T-helper 1 cell treated with Interleukin-12 subunit alpha and Interleukin-12 subunit beta and Interleukin-4 antibody, amounts not matched to agents 30 ng/mL and 1 ng/mL, for 36 hours (primary cell): Measurements from ENCODE around the gene TMPRSS13. TPM values are rescaled to one million over a fixed set of nuclear protein-coding genes. Genes with fewer than 3 reads are reported as not detected.

Experiments used
- intact Hi-C: fragments of 100-400 bp; cut with micrococcal nuclease; formaldehyde crosslinking; loops from one replicate; pipeline ENCODE4 v1.15.1; 2024
- total RNA-seq: library from RNA; stranded (reverse); gene quantifications from 2 replicates; pipeline ENCODE4 v1.2.3, GENCODE V29; 2022

Gene TMPRSS13
- total RNA-seq, 1 donor from 2014 or later = 1.7 TPM

- intact Hi-C loops = no loop called here
Observed at GRCh38 chr11:117859488-117860112, 69.6 kb downstream of the TMPRSS13 start.

DNA sequence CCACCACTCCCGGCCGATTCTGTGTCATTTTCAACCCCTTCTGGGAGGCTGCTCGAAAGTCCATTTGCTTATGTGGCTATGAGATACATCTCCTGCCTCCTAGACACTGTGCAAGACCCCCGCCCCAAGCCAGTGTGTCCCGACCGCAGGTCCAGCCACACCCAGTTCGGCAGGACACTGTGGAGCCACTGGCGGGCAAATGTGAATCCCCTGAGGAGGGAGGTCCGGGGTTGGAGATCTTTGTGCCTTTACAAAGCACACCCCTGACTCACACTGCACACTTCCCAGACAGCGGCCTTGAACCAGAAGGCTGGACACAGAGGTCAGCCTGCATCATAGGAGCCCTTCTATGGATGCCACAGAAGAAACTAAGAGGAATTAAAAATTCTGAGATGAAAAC is 70.1 kb downstream of the TMPRSS13 start:
- intact Hi-C loops = no loop called here

DNA sequence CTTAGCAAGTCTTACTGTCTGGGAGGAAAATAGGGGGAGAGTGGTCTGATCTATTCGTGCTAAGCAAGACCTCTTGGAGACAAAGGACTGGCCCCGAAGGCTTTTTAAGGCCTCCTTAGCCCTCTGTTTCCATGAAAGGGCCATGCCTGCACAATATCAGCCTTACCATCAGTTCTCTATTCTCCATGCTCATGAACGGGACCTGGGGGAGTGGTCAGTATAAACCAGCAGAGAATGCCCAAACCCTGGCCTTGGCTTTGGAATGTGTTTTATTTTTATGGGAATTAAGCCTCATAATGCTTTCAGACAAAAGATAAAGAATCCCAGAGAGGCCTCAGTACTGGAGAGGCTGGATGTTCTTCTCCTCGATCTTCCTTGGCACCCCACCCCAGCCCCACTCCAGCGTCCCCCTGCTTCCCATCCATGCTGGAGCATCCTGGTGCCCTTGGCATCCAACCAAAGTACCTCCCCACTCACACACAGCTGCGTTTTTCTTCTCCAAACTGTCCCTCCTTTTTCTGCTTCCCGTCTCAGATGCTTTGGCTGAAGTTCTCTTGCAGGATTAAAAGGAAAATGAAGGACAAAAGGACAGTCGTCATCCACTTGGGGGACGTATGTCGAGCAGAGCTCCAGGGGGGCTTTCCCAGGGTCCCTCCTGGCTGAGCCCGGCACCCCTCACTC is 71.3 kb downstream of the TMPRSS13 start:
- intact Hi-C loops = no loop called here

DNA sequence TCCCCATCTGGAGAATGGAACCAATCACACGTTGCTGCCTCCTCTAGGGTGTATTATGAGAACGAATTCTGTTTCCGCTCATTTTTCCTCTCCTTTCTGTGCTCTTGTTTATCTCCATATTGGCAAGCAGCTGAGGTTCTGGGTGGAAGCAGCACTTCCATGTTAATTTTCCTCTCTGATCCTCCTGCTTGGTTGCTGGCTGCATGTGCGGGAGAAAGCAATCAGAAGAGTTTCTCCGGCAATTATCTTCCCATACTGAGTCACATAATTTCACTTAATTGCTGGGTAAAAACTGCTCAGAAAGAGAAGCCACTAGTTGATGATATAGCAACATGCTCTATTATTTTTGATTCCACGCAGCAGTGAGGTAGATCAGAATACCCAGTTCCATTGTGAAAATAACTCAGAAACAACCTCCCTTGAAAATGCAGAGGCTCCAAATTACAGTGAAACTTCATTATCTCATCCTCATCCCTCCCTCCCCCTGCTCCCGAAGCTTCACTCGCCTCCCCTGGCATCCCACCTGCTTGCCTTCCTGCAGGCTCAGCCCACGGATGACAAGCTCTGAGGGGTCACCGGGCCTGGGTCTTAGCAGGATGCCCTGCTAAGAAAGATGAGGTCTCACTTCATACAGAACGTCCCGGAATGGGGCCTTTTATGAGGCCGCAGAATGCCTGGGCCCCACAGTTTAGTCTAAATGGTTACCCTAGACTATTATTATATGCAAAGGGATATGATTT is 73.1 kb downstream of the TMPRSS13 start:
- intact Hi-C loops = no loop called here

DNA sequence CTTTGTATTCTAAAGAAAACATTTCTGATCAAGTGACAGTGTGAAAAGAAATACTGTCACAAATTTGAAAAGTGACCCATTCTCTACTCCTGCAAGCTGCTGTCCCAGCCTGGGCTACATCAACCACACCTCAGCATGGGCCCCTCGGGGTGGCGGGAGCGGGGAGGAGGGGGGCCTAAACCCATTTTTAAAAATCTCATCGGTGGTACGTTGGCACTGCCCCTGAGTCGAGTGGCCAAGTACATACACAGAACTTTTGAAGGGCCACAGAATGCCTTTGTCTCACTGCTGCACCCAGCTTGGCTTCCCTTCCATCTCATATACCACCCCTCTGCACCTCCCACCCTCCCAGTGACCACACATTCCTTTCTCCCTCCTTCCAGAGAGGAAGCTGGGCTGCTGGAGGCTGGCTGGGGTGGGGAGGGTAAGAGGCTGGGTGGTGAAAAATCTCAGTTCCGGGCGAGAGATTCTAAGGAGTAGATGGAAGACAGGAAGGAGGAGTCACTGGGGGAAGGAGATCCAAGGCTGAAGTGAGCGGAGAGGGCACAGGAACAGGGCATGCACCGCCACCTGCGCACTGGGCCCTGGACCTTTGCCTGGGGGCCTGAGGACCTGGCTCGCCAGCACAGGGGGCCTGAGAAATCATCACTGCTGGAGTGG is 73.9 kb downstream of the TMPRSS13 start:
- intact Hi-C loops = no loop called here

DNA sequence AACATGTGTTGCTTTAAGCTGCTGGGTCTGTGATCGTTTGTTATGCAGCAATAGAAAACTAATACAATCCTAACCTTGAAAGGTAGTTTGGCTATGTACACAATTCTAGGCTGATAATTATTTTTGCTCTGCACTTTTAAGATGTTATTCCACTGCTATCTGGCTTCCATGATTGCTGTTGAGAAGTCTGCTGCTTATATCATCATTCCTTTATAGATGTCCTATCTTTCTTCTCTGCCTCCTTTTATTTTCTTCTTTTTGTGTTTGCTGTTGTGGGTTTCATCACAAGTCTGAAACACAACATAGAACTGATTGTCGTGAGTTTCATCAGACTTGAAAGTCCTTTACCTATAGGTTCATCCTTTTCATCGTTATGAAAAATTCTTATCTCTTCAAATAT is 76.9 kb downstream of the TMPRSS13 start:
- intact Hi-C loops = no loop called here

- intact Hi-C loops = no loop called here
Observed at GRCh38 chr11:117851852-117852251, 77.3 kb downstream of the TMPRSS13 start.

- intact Hi-C loops = no loop called here
Observed at GRCh38 chr11:117851106-117851505, 78.1 kb downstream of the TMPRSS13 start.

Other genes starting within 250 kb of the TMPRSS13 start
- 0.27 and 0.54 TPM in 2 replicates for gene DSCAML1, start 132.2 kb downstream of the TMPRSS13 start, total RNA-seq
- gene FXYD2, start 104.7 kb downstream of the TMPRSS13 start, total RNA-seq = 8.9 and 11.6 TPM in 2 replicates
- not detected in 2 replicates for gene FXYD6, start 52.7 kb downstream of the TMPRSS13 start, total RNA-seq
- 280 and 285 TPM in 2 replicates for gene IL10RA, start 57.0 kb upstream of the TMPRSS13 start, total RNA-seq
- gene TMPRSS4, start 147.7 kb upstream of the TMPRSS13 start, total RNA-seq = 0.07 TPM in 1 of 2 replicates, not detected in the other
- 0.25 and 0.49 TPM in 2 replicates for gene SMIM35, start 157.6 kb upstream of the TMPRSS13 start, total RNA-seq
- gene SCN4B, start 223.4 kb upstream of the TMPRSS13 start, total RNA-seq = 0.17 and 0.29 TPM in 2 replicates
- gene SCN2B, start 247.2 kb upstream of the TMPRSS13 start, total RNA-seq = not detected in 2 replicates